ENCODE measurements around the gene ARHGAP18.

ARHGAP18 gene

DNA sequence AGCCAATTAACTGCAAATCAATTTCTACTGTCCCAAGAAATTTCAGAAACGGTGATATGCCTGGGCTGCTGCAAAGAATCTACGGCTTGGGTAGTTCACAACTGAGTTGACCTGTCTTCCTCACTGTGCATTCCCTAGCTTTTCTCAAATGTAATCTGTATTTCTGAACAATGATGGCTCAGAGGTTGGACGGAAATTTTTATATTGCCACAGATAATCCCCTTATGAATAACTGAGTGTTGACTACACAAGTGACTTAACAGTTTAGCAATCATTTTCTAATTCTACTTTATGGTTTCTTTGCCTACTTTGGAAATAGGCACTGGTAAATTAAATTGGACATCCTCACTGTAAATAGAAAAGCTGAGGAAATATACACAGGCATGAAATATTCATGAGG lies 94.5 kb downstream of the ARHGAP18 start:
- no peak for DNase-seq (ENCODE audit: low read depth)

DNA sequence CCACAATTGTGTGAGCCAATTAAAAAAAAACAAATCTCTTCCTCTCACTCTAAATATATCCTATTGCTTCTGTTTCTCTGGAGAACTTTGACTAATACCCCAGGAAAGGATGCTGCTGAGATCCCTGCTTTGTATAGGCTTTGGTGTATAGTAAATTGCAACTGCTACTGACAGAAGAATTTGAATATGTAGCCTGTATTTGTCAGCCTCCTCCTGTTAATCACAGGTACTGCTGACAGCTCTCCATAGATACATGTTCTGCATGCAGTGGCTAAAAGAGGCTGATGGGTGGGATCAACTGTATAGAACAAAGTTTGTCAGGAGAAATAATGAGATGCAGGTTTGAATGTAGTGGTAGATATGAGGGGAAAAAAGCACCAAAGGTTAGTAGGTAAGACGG lies 95.0 kb downstream of the ARHGAP18 start:
- DNase-seq (ENCODE audit: low read depth), result no peak

DNA sequence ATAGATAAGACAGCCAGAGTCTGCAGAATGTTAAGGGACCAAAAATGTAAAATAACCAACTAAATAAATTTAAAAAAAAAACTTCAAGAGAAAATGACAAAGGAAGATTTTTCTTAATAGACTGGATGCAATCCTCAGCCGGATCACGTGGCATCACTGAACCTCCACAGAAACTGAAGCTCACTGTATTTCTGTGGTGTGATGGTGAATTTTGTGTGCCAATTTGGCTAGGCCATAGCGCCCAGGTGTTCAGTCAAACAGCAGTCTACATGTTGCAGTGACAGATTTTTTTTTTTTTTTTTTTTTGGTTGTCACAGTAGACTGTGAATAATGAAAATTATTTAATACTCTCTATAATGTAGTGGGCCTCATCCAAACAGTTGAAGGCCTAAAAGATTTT lies 95.5 kb downstream of the ARHGAP18 start:
- DNase-seq (ENCODE audit: low read depth), result no peak

DNA sequence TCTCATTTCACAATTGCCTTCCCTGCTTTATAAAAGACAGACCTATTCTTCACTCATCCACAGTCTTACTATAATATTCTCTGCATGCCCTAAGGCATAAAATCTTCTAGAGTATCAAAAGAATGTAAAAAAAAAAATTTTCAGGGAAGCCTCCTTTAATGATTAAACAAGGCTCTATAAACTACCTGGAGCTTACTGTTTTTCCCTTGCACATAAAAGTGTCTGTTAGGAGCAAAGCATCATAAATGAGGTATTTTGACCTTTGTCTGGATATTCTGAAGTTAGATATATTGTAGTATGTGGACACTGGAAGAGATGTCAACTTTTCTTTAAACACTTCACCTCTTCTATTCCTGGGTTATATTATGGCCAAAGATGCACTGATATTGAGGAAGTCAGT lies 97.5 kb downstream of the ARHGAP18 start:
- no peak for DNase-seq (ENCODE audit: low read depth)

DNA sequence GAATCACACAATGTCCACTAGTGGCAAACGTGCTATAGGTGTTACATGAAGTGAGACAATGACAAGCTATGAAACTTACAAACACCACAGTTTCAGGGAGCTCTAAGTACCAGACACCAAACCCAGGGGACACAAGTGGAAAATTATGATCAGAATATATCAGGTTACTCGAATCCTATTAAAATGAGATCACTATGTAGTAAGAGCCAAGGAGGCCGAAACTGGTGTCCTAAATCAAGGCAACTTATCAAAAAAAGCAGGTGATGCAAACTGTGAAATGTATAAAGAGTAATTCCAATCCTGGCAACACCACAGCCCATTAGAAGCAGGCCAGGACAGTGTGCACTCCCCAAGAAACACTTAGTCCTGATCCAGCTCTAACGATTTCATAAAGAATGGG lies 100.3 kb downstream of the ARHGAP18 start:
- no peak for DNase-seq (ENCODE audit: low read depth)

DNA sequence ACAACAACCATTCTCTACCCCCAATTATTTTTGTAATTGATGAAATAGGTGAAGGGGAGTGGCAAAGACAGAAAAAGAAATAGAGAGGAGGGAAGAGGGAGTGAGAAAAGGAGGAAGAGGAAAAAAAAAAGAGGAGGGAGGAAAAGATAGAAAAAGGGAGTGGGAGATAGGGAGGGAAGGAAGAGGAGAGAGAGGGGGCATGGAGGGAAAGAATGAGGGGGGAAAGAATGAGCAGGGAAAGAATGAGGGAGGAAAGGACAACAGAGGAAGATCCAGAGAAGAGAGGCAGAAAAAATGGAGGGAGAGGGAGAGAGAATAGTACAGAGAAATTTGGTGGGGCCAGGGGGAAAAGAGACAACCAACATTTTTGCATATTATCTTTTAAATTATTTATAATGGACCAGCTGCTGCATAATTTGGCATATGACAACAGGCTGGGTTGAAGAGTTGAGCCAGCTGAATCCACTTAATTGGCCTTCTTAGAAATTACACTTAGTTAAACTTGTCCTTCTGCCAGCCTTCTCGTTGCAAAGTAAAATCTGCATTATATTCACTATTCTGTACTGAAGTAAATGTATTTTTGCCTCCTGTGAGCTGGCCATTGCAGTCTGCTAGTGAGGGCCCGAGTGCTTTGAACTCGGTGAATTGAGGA lies 101.0 kb downstream of the ARHGAP18 start:
- DNase-seq (ENCODE audit: low read depth), result no peak

DNA sequence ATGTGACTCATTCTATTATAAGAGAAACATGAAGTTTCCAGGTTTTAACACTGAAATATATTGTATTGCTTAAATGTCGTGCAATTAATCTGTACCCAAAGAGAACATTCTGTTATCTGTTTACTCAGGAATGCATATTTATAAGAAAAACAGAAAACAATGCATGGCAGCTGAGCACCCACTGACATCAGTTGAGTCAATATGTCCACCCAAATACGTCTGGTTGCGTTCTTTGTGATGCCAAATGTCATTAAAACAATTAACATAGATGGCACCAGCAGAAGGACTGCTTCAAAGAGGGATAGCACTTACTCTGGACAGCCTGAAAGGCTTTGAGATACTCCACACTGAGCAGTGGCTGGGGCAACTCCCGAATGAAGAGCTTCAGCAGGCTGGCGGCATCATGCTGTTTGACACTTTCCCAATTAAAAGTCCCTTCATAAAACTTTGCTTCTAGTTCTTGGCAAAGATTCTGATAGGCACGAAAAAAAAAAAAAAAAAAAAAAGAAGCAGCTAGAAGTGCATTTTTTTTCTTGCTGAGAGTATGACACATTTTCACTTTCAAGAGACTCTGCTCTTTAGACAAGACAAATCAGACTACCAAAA lies 102.3 kb downstream of the ARHGAP18 start:
- DNase-seq (ENCODE audit: low read depth), result no peak

DNA sequence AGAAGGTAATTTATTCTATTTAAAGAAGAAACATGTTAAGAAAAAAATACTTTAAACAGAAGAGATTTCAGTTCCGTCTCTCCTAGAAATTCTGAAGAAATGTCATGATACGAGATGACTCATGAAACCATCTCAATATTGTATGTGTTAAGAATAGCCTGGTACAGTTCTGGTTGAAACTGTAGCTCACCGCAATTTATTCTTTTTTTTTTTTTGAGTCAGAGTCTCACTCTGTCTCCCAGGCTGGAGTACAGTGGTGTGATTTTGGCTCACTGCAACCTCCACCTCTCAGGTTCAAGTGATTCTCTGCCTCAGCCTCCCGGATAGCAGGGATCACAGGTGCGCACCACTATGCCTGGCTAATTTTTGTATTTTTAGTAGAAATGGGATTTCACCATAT lies 103.3 kb downstream of the ARHGAP18 start:
- no peak for DNase-seq (ENCODE audit: low read depth)

DNA sequence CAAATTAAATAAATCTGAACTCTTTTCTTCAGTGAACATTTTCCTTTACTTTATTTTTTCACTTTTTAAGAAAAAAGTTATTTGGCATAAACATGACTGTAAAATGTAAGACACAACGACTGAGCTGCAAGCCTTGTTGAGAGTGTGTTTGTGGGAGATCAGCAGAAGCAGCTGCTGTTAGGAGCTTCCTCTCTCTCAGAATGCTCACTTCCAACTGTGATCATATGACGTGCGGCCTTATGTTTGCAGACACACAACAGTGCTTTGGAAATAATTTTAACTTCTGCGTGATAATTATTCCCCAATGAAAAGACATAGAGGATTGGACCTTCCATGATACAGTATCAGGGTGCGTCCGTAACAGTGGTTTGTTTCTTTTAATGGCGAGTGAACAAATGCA lies 104.0 kb downstream of the ARHGAP18 start:
- DNase-seq (ENCODE audit: low read depth), result no peak

DNA sequence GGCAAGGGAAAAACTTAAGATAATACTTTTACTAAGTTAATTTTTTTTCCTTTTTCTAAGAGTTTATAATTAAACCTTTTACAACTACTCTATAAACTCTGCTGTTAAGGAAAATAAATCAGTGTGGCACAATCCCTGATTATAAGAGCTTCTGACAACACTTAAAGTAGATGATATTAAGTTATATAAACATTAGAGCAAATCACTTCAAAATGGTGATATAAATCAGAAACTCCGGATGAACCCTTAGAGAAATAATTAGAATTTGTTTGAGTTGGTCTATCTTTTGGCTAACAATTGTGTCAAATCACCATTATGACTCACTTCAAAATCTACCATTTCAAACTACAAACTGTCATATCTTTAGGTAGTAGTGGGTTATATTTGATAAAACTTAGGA lies 104.9 kb downstream of the ARHGAP18 start:
- DNase-seq (ENCODE audit: low read depth), result no peak

DNA sequence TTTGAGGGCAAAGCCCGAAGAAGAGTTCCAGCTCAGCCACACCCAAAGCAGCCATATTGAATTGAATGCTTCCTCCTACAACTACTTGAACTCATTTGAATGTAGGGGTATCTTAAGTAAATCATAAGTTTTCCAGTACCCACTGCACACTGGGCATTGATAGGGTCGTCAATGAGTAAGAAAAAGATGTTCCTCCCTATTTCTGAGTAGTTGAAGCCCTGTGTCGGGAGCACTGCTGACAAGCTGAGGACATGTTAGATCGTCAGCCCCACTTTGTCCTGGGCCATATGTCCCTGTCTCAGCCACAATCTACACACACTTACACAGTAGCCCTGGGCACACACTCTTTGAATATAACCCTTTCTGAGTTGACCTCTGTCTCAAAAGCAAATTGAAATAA lies 105.7 kb downstream of the ARHGAP18 start:
- DNase-seq (ENCODE audit: low read depth), result no peak

DNA sequence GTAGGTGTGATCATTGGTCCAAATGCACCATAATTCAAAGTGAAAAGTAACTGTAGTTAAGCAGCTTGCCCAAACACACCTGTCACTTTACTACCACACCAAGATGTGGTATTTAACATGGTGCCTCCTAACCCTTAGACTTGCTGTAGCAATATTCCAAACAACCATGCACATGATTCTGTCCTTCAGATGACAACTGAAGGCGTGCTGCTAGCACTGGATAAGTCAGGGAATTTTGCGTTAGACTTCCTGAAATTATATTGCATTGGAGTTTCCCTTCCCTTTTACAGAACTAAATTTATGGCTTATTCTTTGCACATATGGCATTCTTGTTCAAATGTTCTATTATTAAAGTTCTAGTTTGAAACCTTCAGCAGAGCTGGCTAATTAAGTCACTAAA lies 106.2 kb downstream of the ARHGAP18 start:
- no peak for DNase-seq (ENCODE audit: low read depth)

DNA sequence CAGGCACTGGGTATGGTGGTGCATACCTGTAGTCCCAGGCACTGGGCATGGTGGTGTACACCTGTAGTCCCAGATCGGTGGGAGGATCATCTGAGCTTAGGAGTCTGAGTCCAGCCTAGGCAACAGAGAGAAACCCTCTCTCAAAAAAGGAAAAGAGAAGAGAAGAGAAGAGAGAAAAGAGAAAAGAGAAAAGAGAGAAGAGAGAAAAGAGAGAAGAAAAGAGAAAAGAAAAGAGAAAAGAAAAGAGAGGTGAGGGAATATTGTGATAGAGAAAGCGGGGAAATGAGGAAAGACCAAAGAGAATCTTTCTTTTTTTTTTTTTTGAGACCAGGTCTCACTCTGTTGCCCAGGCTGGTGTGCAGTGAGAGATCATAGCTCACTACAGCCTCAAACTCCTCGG lies 108.7 kb downstream of the ARHGAP18 start:
- DNase-seq (ENCODE audit: low read depth), result no peak

DNA sequence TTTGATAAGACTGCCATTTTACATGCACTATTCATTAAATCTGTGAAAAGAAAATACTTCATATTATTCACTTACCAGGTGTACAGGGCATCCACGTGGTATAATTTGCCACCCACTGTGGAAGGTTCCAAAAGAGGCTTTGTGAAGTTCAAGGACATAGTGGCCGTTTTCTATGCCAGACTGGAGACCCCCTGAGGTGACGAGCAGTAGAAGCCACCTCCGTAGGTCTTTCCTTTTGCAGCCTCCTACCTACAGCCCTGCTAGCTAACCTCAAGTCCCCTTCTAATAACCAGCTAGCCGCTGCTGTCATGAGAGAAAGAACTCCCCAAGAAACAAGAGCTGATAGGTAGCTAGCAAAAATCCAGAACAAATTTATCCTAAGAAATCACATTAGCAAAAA lies 110.5 kb downstream of the ARHGAP18 start:
- no peak for DNase-seq (ENCODE audit: low read depth)

DNA sequence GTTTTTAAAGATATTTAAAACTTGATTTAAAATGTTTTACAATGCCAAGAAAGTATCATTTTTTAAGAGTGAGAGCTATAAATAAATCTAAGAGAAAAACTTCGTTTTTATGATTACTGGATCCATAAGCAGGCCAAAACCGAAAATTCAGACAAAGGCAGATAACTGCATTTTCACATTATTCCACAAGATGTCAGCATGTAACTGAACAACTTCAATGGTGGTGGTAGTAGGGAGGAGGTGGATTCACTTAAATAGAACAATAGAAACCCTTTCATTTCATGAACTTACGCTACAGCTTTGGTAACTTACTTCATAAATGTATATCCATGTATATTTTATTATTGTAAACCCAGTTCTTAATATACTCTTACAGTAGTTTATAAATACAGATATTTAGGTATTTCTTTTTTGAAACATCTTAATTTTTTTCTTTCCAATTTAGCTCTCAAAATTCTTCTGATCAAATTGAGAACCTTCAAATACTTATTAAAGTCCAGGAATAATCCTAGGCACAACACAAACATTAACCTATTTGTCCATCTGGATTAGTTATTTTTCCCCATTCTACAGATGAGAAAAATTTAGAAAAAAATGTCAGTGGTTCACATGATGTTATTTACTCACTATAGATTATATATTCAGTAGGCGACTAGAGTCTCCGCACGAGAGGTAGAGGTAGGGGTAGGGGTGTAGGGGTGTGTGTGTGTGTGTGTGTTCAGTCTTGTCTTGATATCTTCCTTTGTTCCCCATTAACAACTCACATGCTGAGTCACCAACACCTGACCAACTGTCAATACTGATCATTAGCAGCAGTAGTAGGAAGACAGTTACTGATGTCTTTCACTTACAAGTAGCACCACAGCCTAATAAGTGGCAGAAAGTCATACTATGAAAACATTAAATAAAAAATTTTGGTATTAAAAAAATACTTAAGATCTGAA lies 111.5 kb downstream of the ARHGAP18 start:
- peak; percentile 53 for DNase-seq (ENCODE audit: low read depth)

DNA sequence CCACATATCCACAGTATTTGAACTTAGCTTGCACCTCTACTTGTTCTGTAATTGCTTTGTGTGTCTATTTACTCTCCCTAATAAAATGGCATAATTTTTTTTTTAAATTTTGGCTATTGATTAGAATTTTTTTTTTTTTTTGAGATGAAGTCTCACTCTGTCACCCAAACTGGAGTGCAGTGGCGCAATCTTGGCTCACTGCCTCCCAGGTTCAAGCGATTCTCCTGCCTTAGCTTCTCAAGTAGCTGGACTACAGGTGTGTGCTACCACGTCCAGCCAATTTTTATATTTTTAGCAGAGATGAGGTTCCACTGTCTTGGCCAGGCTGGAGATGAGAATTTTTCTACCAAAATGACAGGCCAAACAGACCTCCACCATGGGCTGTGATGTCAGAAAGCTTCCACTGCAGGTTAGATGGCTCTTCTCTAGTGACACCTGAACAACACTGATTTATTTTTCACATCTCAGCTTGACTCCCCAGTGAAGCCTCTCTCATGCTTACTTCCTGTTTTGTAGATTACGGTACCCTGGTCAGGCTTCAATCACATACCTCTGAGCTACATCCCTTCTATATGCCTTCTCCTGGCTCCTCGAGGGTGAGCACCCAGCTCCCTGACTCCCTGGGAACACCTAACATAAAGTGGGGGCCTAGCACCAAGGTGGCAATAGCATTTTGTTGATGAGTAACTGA lies 112.8 kb downstream of the ARHGAP18 start:
- no peak for DNase-seq (ENCODE audit: low read depth)

DNA sequence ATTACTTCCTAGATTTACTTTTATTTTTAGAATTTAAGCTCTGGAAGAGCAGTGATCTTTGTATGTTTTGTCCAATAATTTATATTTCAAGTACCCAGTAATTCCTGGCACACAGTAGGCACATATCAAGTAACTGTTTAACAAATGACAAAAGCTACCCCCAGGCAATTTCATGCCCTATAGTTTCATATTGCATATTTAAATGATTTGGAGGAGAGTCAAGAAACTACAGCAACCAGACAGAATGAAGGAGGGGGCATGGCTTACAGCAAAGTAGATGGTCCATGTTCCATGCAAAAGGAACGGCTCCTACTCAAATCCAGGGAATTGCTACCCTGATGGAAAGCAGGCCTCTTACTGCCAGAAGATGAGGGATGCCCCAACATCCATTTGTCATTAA lies 113.5 kb downstream of the ARHGAP18 start:
- no peak for DNase-seq (ENCODE audit: low read depth)

DNA sequence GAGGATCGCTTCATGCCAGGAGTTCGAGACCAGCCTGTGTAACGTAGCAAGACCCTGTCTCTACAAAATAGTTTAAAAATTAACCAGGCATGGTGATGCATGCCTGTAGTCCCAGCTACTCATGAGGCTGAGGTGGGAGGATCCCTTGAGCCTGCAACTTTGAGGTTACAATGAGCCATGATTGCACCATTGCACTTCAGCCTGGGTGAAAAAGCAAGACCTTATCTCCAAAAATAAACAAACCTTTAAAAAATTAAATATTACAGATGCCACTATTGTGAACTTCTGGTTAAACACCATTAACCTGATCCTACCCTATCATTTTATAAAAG lies 116.8 kb downstream of the ARHGAP18 start:
- no peak for DNase-seq (ENCODE audit: low read depth)

DNA sequence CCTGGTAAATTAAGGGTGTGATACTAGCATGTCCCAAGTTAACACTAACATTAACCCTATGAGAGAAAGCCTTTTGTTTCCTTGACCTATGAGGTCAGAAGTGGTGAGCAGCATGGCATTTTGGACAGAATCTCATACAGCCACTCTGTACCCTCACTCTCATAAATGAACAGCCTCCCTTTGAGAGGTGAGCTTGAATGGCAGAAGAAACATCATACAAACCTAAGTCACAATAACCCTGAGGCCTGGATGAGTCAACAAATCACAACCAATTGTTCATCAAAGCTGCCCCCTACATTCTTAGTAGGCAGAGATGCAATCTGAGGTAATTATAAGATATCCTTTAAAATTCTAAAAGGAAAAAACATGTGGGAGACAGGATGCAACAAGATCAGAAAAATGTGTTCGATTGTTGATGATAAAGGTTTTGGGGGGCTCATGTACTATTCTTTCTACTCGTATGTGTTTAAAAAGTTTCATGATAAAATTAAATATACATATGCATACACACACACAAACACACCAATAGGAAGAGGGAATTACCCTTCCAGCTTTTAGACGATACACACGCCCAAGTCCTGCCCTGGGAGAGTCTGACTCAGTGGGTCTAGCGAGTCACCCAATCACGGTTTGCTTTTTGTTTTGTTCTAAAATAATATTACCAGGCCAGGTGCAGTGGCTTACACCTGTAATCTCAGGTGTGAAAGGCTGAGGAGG lies 117.3 kb downstream of the ARHGAP18 start:
- no peak for DNase-seq (ENCODE audit: low read depth)

DNA sequence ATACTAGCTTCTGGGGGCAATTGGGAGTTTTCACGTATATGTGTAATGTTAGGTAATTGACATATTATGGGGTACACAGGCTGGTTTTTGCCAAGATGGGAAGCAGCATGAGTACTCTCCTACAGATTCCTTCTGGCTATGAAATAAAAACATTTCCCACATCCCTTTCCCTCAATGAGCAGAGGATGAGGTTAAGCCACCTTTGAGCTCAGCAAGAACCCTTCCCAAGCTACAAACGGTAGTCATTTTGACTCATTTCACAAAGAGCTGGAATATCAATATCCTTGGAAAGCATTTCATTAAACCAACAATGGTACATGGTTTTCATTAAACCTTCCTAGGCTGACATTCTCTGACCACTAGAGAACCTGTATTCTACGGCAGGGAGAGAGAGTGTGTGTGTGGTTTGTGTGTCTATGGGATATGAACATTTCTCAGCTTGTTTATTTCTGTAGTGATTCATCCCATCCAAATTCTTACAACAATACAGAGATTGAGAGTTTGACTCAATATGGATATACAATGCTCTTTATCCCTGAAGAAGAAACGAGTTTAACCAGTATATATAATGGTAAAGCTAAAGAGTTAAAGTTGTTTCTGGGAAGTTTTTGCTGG lies 119.5 kb downstream of the ARHGAP18 start:
- DNase-seq (ENCODE audit: low read depth), result no peak

DNA sequence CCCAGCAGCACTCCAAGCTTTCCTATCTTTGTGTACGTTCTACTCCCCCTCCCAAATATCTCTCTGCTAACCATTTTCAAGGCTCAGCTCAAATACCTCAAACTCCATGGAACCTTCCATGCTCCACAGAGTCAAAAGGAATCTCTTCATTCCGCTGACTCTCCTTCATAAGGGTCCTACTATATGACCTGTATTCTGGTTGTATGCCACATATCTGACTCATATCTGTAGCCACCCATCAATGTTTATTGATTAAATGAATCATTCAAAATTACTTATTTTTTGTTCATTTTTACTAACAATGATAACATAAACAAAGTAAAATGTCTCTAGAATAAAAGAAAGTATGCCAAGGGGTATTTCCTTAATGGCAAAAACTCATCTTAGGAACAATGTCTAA lies 123.2 kb downstream of the ARHGAP18 start:
- DNase-seq (ENCODE audit: low read depth), result no peak

DNA sequence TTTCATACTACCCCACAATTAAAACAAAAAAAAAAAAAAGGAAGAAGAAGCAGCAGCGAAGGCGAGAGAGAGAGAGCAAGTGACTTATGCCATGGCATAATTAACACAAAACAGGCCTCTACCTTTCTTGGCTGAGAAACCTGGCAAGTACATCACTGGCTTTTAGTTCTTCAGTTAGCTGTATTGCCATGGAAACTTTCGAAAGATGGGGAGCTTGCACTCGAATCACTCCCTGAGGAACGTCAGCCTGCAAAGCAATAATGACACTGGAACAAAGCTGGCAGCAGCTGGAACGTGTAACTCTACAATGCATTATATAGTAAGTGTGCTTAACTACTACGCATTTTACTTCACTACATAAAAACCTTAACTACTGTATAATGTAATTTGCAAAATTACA lies 126.1 kb downstream of the ARHGAP18 start:
- DNase-seq (ENCODE audit: low read depth), result no peak

All from HS-5 (cell line).